HFFc6 (cell line): ENCODE data around the gene ERAP2. TPM values are rescaled to one million over a fixed set of nuclear protein-coding genes. Genes with fewer than 3 reads are reported as not detected.
A peak's percentile ranks its signal among the peaks of the same experiment; 100 is the strongest.

Source experiments
- DNase-seq: peaks from one replicate; pipeline ENCODE4 v3.0.0-alpha.2; 2018
- H3K27ac Mint-ChIP-seq: 2 replicates; pipeline ENCODE4 v1.8.0; 2020; ENCODE audit warnings: mild to moderate bottlenecking, mixed read lengths
- H3K27me3 Mint-ChIP-seq: 2 replicates; pipeline ENCODE4 v1.8.0; 2021; ENCODE audit warnings: mild to moderate bottlenecking, moderate library complexity, mixed read lengths; ENCODE audit not compliant: insufficient read depth
- H3K36me3 Mint-ChIP-seq: 2 replicates; pipeline ENCODE4 v1.8.0; 2021; ENCODE audit warnings: low read depth, mixed read lengths
- H3K4me1 Mint-ChIP-seq: 2 replicates; pipeline ENCODE4 v1.8.0; 2020; ENCODE audit warnings: low read depth, mixed read lengths
- H3K4me3 Mint-ChIP-seq: 2 replicates; pipeline ENCODE4 v1.8.0; 2020; ENCODE audit warnings: mild to moderate bottlenecking, moderate library complexity, mixed read lengths
- H3K9me3 Mint-ChIP-seq: 2 replicates; pipeline ENCODE4 v1.8.0; 2020; ENCODE audit warnings: mild to moderate bottlenecking, mixed read lengths
- total RNA-seq, 6 experiments: library from RNA; stranded (reverse); fragmentation: NEBNext Ultra II Directional; extraction: Animal tissue kit (Norgen Biotek cat#: 25700); gene quantifications; 2 replicates in 1 of 6; 3 replicates in 5 of 6; pipeline ENCODE4 v1.2.3, GENCODE V29; 2021
- TF ChIP-seq, protein P1 (sequence below): fragments of 200-600 bp; sonication (generic); IDR thresholded peaks from 2 replicates; pipeline ENCODE4 v1.5.0; 2021; ENCODE audit warnings: antibody characterized with exemption, mild to moderate bottlenecking

Gene ERAP2
- total RNA-seq, 6 experiments from 2014 or later = 0.97 to 2.6 (median 1.5) TPM

DNA sequence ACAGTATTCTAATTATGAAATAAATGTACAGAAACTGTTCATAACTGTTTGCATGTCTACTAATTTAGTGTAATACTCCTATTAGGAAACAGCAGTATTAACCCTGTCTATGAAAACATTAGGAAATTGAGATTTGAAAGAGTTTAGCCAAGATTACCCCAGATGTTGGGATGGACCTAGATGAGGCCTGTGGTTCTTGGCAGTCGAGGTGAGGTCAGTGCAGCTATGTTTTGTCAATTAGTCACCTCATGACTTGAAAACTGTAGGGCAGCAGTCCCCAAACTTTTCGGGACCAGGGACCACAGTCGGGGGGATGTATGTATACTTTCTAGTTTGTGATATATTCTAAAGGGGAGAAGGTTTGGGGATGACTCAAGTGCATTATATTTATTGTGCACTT lies 64.3 kb downstream of the ERAP2 start:
- no peaks in the 10 kb centered on the region for H3K9me3 Mint-ChIP-seq
- peaks cover 70% of the 10 kb centered on the region for H3K4me1 Mint-ChIP-seq
- no peak overlapping the region for H3K27ac Mint-ChIP-seq
- no peak overlapping the region for H3K4me3 Mint-ChIP-seq
- no peak for DNase-seq
- peaks cover under 1% of the 10 kb centered on the region; the same call in 1 of the 2 replicates for H3K27me3 Mint-ChIP-seq
- TF ChIP-seq, protein P1, sequence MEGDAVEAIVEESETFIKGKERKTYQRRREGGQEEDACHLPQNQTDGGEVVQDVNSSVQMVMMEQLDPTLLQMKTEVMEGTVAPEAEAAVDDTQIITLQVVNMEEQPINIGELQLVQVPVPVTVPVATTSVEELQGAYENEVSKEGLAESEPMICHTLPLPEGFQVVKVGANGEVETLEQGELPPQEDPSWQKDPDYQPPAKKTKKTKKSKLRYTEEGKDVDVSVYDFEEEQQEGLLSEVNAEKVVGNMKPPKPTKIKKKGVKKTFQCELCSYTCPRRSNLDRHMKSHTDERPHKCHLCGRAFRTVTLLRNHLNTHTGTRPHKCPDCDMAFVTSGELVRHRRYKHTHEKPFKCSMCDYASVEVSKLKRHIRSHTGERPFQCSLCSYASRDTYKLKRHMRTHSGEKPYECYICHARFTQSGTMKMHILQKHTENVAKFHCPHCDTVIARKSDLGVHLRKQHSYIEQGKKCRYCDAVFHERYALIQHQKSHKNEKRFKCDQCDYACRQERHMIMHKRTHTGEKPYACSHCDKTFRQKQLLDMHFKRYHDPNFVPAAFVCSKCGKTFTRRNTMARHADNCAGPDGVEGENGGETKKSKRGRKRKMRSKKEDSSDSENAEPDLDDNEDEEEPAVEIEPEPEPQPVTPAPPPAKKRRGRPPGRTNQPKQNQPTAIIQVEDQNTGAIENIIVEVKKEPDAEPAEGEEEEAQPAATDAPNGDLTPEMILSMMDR = no peak
- peaks cover 15% of the 10 kb centered on the region for H3K36me3 Mint-ChIP-seq

DNA sequence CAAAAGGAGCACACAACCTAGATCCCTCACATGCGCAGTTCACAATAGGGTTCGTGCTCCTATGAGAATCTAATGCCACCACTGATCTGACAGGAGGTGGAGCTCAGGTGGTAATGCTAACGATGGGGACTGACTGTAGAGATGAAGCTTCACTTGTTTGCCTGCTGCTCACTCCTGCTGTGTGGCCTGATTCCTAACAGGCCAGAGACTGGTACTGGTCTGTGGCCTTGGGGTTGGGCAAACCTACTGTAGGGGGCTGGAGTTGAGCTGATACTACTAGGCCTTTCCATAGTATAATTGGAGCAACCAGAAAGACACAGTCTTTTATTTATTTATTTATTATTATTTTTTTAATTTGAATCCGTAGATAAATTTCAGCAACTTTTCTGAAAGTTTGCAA lies 64.8 kb downstream of the ERAP2 start:
- DNase-seq = no peak
- Mint-ChIP-seq H3K36me3 (peaks cover 15% of the 10 kb centered on the region), H3K4me3 (no peak overlapping the region), H3K4me1 (peaks cover 76% of the 10 kb centered on the region), H3K27me3 (no peaks in the 10 kb centered on the region), H3K27ac (no peak overlapping the region), H3K9me3 (no peaks in the 10 kb centered on the region)
- TF ChIP-seq, protein P1 = no peak

DNA sequence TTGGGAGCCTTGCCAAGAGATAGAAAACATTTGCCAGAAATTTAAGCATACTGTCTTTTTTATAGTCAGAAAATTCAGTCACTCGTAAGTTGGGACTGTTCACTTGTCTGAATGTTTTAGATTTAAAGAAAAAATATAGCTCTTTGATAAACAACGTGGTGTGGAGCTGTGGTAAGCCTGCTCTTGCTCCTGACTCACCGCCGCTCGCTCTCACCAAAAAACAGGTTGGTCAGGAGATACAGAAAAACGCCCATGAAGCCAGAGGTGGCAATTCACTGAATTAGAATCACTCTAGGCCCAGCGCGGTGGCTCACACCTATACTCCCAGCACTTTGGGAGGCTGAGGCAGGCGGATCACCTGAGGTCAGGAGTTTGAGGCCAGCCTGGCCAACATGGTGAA lies 65.8 kb downstream of the ERAP2 start:
- Mint-ChIP-seq H3K4me1 (peaks cover 82% of the 10 kb centered on the region), H3K9me3 (no peaks in the 10 kb centered on the region), H3K27me3 (no peaks in the 10 kb centered on the region), H3K4me3 (no peak overlapping the region), H3K36me3 (peaks cover 15% of the 10 kb centered on the region), H3K27ac (no peak overlapping the region)
- DNase-seq = no peak
- TF ChIP-seq, protein P1 = no peak

DNA sequence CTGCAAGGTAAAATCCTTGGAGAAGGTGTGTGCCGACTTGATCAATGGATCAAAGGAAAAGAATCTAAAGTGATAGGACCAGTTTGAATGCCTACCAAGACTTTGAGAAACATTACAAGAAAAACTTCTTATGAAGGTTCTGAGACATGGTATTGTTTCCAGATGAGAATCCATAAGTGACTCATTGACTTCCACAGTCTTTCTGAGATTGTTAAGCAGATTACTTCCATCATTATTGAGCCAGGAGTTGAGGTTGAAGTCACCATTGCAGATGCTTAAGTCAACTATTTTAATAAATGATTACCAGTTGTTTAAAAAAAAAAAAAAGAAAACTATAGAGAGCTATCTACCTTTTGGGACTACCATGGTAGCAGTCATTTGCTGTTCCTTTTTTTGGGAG lies 66.6 kb downstream of the ERAP2 start:
- H3K36me3 Mint-ChIP-seq = peaks cover 15% of the 10 kb centered on the region
- DNase-seq = peak; percentile 68

DNA sequence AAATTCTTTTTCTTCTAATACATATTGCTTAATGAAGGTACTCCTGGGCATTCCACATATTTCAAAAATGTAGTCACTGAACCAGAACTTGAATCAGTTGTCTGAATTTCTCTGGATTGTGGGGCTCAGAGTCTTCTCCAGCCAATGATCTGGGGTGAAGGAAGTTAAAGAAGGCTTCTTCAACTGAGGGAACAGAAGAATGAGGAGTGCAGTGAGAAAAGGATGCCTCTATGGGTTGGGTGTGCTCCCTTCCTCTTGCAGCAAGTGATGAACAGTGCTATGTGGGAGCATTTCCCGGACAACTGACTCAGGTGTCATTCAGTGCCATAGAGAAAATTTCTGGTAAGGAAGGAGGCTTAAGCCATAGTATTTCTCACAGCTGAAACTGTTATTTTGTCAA lies 67.5 kb downstream of the ERAP2 start:
- TF ChIP-seq, protein P1 = no peak
- peak overlapping the region; percentile 29; the same call in 1 of the 2 replicates for H3K27ac Mint-ChIP-seq
- peaks cover 70% of the 10 kb centered on the region for H3K4me1 Mint-ChIP-seq
- peaks cover 15% of the 10 kb centered on the region for H3K36me3 Mint-ChIP-seq
- H3K9me3 Mint-ChIP-seq = no peaks in the 10 kb centered on the region
- no peak for DNase-seq
- no peaks in the 10 kb centered on the region for H3K27me3 Mint-ChIP-seq
- H3K4me3 Mint-ChIP-seq = no peak overlapping the region

More for the DNA sequence above, 66.6 kb downstream of the ERAP2 start:
- Mint-ChIP-seq H3K4me3 (no peak overlapping the region; the same call in 1 of the 2 replicates), H3K27me3 (no peaks in the 10 kb centered on the region), H3K27ac (peak overlapping the region; percentile 23; the same call in 1 of the 2 replicates), H3K4me1 (peaks cover 79% of the 10 kb centered on the region), H3K9me3 (no peaks in the 10 kb centered on the region)
- TF ChIP-seq, protein P1 = no peak
